Stimulated activated naive B cell treated with anti-CD40 and anti-IgM and Interleukin-4, amounts not matched to agents 10 μg/mL and 1 μg/mL and 100 μg/mL, for 72 hours (primary cell): Measurements from ENCODE around the gene OR4E1.

Experiments
- ATAC-seq, 2 donors: fragments of 150-1000 bp; cut with Tn5 transposase; replicated peaks; 2 replicates each; pipeline ENCODE4 v1.10.0; 2021; ENCODE audit warnings: moderate library complexity in 1 of 2
- DNase-seq: peaks from one replicate; pipeline ENCODE4 v3.0.0; 2021
- H3K27ac Mint-ChIP-seq: one replicate; pipeline ENCODE4 v1.8.0; 2022; ENCODE audit warnings: mild to moderate bottlenecking, mixed read lengths
- H3K27me3 Mint-ChIP-seq, 2 donors: one replicate each; pipeline ENCODE4 v1.8.0; 2022; ENCODE audit warnings: mixed read lengths in 2 of 2
- H3K36me3 Mint-ChIP-seq, 2 donors: one replicate each; pipeline ENCODE4 v1.8.0; 2022; ENCODE audit warnings: mixed read lengths in 2 of 2, mild to moderate bottlenecking in 1 of 2
- H3K4me1 Mint-ChIP-seq, 2 donors: one replicate each; pipeline ENCODE4 v1.8.0; 2022; ENCODE audit warnings: mixed read lengths in 2 of 2, mild to moderate bottlenecking in 1 of 2
- H3K4me3 Mint-ChIP-seq, 2 donors: one replicate each; pipeline ENCODE4 v1.8.0; 2022; ENCODE audit warnings: mild to moderate bottlenecking in 2 of 2, mixed read lengths in 2 of 2, moderate library complexity in 1 of 2
- H3K9me3 Mint-ChIP-seq, 2 donors: one replicate each; pipeline ENCODE4 v1.8.0; 2022; ENCODE audit warnings: mixed read lengths in 2 of 2, mild to moderate bottlenecking in 1 of 2

The OR4E1 gene

DNA sequence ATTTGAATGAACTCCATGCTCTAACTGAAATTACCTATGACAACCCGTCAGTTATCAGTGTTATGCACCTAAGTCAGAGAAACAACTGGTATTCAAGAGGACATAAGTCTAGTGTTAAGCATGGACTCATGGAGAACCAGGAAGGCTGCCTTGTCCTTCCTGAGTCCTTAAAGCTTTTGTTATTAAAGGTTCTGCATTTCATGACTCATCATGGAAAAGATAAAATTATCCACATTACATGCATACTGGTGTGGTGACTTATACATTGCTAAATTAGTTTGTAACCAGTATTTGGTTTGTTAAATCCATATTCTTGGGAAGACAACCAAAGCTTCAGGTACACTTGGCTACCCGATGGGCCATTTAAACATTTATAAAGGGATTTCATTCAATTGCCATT, 6.5 kb upstream of the OR4E1 start:
- DNase-seq = no peak
- Mint-ChIP-seq H3K4me3 (no peak overlapping the region), H3K27me3 (peaks cover 16 to 18% of the 10 kb centered on the region in 2 donors), H3K9me3 (peaks cover 0 to 3% of the 10 kb centered on the region in 2 donors), H3K27ac (no peak overlapping the region), H3K4me1 (no peaks in the 10 kb centered on the region), H3K36me3 (no peaks in the 10 kb centered on the region)
- ATAC-seq = no peak

DNA sequence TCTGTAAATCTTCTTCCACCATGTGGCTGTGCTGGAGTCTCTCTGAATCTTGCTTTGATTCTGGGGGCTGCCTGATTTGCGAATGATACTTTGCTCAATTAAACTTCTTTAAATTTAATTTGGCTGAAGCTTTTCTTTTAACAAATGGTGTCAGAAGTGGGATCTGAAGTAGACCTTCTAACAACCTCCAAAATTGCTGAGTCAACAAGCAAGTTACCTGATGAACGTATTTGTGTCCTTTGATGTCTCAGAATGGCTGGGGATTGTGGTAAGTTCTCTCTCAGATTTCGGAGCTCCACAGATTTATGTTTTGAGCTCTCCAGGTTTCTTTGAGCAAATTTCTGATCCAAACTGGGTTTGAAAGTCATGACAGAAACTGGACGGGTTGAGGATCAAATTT, 1.9 kb upstream of the OR4E1 start:
- DNase-seq = no peak
- Mint-ChIP-seq H3K4me3 (no peak overlapping the region), H3K27me3 (peaks cover 9 to 16% of the 10 kb centered on the region in 2 donors), H3K9me3 (peaks cover 0 to 5% of the 10 kb centered on the region in 2 donors), H3K4me1 (no peaks in the 10 kb centered on the region), H3K36me3 (no peaks in the 10 kb centered on the region), H3K27ac (no peak overlapping the region)
- no peak for ATAC-seq

DNA sequence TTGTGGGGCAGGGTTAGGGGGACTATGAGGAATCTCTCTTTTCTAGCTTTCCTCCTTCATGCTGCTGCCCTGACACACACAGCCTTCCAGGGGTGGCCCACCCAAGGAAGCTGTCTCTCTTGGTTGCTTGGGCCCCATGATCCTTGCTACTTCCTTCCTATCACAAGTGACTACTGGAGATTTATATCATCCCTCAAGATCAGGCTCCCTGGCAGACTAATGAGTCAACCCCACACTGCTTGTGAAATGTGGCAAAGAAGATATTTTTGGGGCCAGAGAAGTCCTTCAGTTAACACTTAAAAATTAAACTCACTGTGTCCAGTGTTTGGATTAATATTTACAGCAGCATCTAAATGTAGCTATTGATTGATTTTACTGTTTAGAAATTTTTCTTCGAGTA, 1.5 kb downstream of the OR4E1 start:
- no peaks in the 10 kb centered on the region for H3K4me1 Mint-ChIP-seq
- ATAC-seq = no peak
- peaks cover 8 to 15% of the 10 kb centered on the region in 2 donors for H3K27me3 Mint-ChIP-seq
- no peak for DNase-seq
- H3K9me3 Mint-ChIP-seq = peaks cover 0 to 2% of the 10 kb centered on the region in 2 donors
- H3K36me3 Mint-ChIP-seq = no peaks in the 10 kb centered on the region
- H3K27ac Mint-ChIP-seq = no peak overlapping the region
- no peak overlapping the region for H3K4me3 Mint-ChIP-seq

DNA sequence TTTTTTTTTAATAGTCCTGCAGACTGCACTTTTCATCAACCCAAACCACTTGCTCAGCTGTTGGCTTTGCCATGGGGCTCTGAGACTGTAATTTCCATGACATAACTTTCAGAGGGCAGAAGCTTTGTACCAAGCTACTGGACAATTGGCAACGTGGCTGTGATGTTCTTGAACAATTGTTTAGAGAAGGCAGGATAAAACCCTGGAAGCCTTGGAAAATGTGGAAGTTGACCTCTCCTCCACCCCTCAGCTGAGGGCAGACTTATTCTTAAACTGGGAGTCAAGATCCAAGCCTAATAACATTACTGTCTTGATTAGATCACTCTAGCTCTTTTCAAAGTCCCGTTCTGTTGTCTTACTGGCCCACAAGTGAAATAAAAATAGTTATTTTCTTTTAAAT, 2.2 kb downstream of the OR4E1 start:
- H3K4me1 Mint-ChIP-seq = no peaks in the 10 kb centered on the region
- no peak overlapping the region for H3K27ac Mint-ChIP-seq
- ATAC-seq = no peak
- H3K36me3 Mint-ChIP-seq = no peaks in the 10 kb centered on the region
- no peak for DNase-seq
- H3K27me3 Mint-ChIP-seq = peaks cover 8 to 15% of the 10 kb centered on the region in 2 donors
- peaks cover 0 to 2% of the 10 kb centered on the region in 2 donors for H3K9me3 Mint-ChIP-seq
- no peak overlapping the region for H3K4me3 Mint-ChIP-seq

DNA sequence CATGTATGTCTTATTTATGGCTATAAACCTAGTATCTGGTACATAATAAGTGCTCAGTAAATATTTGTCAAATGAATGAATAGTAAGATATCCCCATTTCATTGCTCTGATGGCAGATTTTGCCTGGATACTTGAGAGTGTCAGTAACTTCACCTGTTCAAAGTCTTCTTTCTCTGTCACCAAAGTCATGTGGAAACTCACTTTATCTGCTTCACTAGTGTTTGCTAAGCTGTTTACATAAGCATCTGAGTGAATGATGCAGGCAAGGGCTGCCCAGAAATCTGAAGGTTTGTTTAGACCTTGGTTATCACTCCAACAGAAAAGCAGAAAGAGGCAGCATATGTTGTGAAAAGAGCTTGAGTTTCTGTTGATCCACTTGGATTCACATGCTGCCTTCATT, 4.3 kb downstream of the OR4E1 start:
- ATAC-seq (no peak), DNase-seq (no peak)
- Mint-ChIP-seq H3K4me1 (no peaks in the 10 kb centered on the region), H3K27ac (no peak overlapping the region), H3K4me3 (no peak overlapping the region), H3K27me3 (peaks cover 16 to 27% of the 10 kb centered on the region in 2 donors), H3K9me3 (peaks cover 2 to 3% of the 10 kb centered on the region in 2 donors), H3K36me3 (no peaks in the 10 kb centered on the region)

DNA sequence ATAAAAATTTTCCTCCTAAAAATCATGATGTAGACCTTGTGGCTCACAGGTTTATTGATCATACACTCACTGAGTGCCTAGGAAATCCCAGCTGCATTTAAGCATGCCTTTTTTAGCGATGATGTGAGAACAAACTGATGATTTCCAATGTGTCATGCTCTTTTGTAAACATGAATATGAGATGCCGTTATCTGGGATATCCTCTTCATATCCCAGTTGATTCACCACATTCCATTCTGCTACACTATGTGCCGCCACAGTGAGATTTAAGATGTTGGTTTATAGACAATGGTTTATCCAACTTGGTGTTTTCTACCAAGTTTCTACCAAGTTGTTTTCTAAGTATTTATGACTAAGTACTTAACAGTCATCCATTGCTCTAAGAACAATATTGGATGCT, 5.2 kb downstream of the OR4E1 start:
- Mint-ChIP-seq H3K36me3 (no peaks in the 10 kb centered on the region), H3K27ac (no peak overlapping the region), H3K27me3 (peaks cover 19 to 30% of the 10 kb centered on the region in 2 donors), H3K9me3 (peaks cover 4 to 5% of the 10 kb centered on the region in 2 donors), H3K4me1 (no peaks in the 10 kb centered on the region), H3K4me3 (no peak overlapping the region)
- DNase-seq (no peak), ATAC-seq (no peak)

DNA sequence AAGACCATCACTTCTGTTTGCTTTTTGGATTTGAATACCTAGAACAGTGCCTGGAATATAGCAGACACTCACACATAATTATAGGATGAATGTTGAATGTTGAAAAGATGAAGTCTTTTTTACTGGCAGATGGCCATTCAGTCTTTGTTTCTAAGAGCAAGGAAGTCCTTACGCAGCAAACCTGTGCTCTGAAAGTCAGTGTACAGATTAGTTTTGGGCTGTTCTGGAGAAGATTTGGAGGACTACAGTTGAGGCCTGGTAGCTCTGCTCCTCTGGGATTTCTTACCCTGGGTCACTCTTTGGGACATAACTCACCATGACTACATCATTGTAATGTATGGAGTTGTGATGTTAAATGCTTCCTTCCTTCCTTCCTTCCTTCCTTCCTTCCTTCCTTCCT, 16.6 kb downstream of the OR4E1 start:
- H3K36me3 Mint-ChIP-seq = no peaks in the 10 kb centered on the region
- no peak overlapping the region for H3K4me3 Mint-ChIP-seq
- DNase-seq (no peak), ATAC-seq (no peak)
- H3K27me3 Mint-ChIP-seq = peaks cover 16% of the 10 kb centered on the region in 2 donors
- H3K27ac Mint-ChIP-seq = no peak overlapping the region
- H3K4me1 Mint-ChIP-seq = no peaks in the 10 kb centered on the region
- no peaks in the 10 kb centered on the region for H3K9me3 Mint-ChIP-seq

DNA sequence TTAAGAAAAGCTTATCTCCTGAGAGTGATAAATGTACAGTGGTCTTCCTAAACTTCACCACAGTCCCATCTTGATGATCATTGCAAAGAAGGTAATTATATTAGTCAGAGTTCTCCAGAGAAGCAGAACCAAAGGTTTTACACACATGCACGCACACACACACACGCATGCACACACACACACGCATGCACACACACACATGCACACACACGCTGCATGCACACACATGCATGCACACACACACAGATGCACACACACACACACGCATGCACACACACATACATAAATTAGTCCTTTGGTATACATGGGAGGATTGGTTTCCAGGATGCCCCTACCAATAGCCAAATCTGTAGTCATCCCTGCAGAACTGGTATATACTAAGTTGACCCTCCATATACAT, 19.4 kb downstream of the OR4E1 start:
- no peaks in the 10 kb centered on the region for H3K4me1 Mint-ChIP-seq
- H3K9me3 Mint-ChIP-seq = no peaks in the 10 kb centered on the region
- H3K27me3 Mint-ChIP-seq = peaks cover 18 to 21% of the 10 kb centered on the region in 2 donors
- no peak for ATAC-seq
- DNase-seq = no peak
- no peaks in the 10 kb centered on the region for H3K36me3 Mint-ChIP-seq
- H3K4me3 Mint-ChIP-seq = no peak overlapping the region
- H3K27ac Mint-ChIP-seq = no peak overlapping the region

DNA sequence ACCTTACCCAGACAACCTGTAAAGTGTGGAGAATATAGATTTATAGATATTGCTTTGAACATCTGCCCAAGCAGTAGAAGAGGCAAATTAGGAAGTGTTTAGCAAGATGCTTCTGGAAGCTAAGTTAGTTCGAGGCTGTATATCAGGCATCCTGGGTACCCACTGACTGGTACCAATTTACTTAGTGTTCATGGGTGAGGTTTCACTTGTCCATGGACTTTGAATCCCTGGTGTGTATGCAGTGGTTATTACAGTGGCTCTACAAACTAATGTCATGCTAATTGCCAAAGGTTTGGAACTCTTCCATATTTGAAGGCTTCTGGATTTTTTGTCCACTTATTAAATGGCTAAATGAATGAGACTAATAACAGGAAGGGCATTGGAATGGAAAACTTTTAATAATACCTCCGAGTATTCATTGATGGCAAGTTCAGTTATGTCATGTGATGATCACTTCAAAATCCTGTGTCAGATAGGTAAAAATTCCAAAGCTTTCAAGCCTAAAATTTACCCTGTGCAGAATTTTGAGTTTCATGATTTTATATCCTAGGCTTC, 20.2 kb downstream of the OR4E1 start, which contains the start of gene OR4E2:
OR4E2 (plus strand) TSS at position 505 of the 555 bp plus-strand sequence. CDS start 11,248 bp downstream, outside the sequence.
- Mint-ChIP-seq H3K4me3 (no peak within 1 kb of the TSS), H3K4me1 (no peaks in the 10 kb centered on the region), H3K36me3 (no peaks in the 10 kb centered on the region), H3K9me3 (no peaks in the 10 kb centered on the region), H3K27me3 (peaks cover 16 to 19% of the 10 kb centered on the region in 2 donors), H3K27ac (no peak within 1 kb of the TSS)
- no peak for DNase-seq
- no peak for ATAC-seq

DNA sequence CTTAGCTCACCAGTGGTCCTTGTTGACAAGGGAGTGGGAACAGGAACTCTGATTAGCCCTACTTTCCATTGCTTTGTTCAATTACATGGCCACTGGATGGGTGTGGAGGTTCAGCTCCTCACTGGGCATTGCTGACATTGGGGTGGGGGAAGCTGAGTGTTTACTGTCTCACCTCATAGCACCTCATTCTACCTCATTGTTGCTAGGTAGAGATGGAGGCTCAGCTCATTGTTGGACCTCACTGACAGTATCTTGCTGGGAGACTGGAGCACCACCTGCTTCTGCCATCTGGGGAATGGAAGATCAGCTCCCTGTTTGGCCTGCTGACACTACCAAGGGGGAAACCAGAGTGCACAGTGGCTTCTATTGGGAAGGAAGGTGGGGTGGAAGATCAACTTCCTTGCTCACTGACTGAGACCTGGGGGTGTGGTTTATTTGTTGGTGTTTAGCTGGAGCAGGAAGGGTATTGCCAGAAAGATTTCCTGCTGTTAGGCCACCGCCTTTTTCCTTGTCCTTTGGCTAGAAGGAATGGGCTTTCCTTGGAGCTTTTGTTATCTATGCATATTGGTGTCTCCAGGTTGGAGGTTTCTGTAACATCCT, 21.3 kb downstream of the OR4E1 start:
- H3K27ac Mint-ChIP-seq = no peak overlapping the region
- H3K36me3 Mint-ChIP-seq = no peaks in the 10 kb centered on the region
- ATAC-seq (no peak), DNase-seq (no peak)
- no peak overlapping the region for H3K4me3 Mint-ChIP-seq
- no peaks in the 10 kb centered on the region for H3K4me1 Mint-ChIP-seq
- H3K9me3 Mint-ChIP-seq = no peaks in the 10 kb centered on the region
- peaks cover 14 to 16% of the 10 kb centered on the region in 2 donors for H3K27me3 Mint-ChIP-seq

DNA sequence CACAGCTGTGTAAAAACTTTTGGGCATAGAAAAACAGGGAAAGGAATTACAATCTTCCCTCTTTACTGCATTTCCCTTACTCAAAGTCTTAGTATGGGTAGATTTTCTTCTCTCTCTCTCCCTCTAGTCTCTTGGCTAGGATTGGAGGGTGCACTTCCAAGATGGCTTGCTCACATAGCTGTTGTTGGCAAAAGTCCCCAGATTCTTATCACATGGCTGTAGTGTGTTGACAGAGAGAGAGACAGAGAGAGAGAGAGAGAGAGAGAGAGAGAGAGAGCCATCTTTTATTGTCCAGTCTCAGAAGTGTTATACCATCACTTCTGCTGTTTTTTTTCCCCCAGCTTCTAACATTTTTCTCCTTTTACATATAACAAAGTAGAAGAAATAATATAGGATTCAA, 26.2 kb downstream of the OR4E1 start:
- H3K27ac Mint-ChIP-seq = no peak overlapping the region
- H3K27me3 Mint-ChIP-seq = peaks cover 13 to 16% of the 10 kb centered on the region in 2 donors
- DNase-seq (no peak), ATAC-seq (no peak)
- H3K4me3 Mint-ChIP-seq = no peak overlapping the region
- no peaks in the 10 kb centered on the region for H3K4me1 Mint-ChIP-seq
- no peaks in the 10 kb centered on the region for H3K9me3 Mint-ChIP-seq
- H3K36me3 Mint-ChIP-seq = no peaks in the 10 kb centered on the region

DNA sequence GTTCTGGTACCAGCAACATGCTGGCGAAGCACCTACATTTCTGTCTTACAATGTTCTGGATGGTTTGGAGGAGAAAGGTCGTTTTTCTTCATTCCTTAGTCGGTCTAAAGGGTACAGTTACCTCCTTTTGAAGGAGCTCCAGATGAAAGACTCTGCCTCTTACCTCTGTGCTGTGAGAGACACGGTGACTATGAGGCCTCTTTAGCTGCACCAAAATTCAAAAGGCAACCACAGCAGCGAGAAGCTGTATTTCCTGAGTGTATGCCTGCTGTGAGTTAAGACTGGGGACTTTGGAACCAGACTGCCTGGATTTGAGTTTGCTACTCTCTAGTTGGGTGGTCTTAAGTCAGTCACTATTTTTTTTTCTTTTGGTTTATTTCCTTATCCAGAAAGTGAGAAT, 30.2 kb downstream of the OR4E1 start:
- Mint-ChIP-seq H3K4me1 (no peaks in the 10 kb centered on the region), H3K36me3 (no peaks in the 10 kb centered on the region), H3K9me3 (no peaks in the 10 kb centered on the region), H3K27me3 (peaks cover 0 to 6% of the 10 kb centered on the region in 2 donors), H3K4me3 (no peak overlapping the region), H3K27ac (no peak overlapping the region)
- ATAC-seq (no peak), DNase-seq (no peak)

DNA sequence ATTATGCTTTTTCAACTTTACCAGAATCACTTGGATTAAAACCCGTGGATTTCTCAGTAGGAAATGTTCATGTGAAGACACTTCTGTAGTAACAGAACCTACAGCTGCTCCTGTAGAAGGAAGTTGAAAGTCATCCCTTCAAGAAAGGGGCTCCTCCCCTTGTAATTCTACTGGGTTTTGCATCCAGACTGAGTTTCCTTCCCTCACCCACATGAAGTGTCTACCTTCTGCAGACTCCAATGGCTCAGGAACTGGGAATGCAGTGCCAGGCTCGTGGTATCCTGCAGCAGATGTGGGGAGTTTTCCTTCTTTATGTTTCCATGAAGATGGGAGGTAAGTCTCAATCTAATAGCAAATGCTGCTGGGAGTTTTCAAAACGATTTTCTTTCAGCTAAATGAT, 30.9 kb downstream of the OR4E1 start:
- no peak for ATAC-seq

DNA sequence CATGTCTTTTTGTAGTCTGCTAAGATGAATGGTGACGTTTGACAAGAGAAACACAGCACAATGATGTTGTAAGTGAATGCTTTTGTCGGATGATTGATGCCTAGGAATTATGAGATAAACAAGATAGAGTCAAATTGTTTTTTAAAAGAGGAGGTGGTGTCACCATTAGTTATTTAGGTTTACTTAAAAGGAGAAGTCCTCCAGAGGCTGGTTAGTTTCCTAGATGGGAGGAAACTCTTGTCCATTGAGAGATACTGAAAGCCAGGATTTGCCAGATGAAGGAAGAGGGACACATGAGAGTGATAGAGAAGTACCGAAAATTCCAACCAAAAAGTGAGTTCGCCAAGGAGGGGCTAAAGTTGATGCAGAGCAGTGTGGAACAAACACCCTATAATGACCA, 38.8 kb downstream of the OR4E1 start, which contains the start of gene OR10G2:
OR10G2 (minus strand) TSS at position 101 of the 400 bp plus-strand sequence; CDS start at position 3, 98 bp downstream.
- no peak for ATAC-seq
- H3K9me3 Mint-ChIP-seq = peaks cover 0 to 4% of the 10 kb centered on the region in 2 donors
- H3K36me3 Mint-ChIP-seq = no peaks in the 10 kb centered on the region

More for the DNA sequence above, 30.9 kb downstream of the OR4E1 start:
- no peaks in the 10 kb centered on the region for H3K9me3 Mint-ChIP-seq
- H3K27ac Mint-ChIP-seq = no peak overlapping the region
- H3K4me3 Mint-ChIP-seq = no peak overlapping the region
- no peaks in the 10 kb centered on the region for H3K4me1 Mint-ChIP-seq
- peaks cover 0 to 6% of the 10 kb centered on the region in 2 donors for H3K27me3 Mint-ChIP-seq
- DNase-seq = no peak
- H3K36me3 Mint-ChIP-seq = no peaks in the 10 kb centered on the region

DNA sequence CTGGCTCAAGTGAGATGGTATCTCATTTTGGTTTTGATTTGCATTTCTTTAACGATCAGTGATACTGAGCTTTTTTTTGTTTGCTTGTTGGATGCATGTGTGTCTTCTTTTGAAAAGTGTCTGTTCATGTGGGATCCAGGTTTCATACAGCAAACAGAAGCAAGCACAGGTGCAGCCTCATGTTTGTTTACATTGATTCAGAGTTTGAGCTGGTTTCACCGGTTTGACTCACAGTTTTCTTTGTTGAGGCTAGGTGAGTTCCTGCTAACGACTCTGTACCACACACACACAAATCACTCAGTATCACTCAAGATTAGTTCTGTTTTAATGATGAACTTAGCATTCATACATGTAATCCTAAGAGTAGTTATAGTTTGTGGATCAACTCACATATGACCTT, 42.5 kb downstream of the OR4E1 start:
- DNase-seq (no peak), ATAC-seq (no peak)
- no peak overlapping the region for H3K4me3 Mint-ChIP-seq

More for the DNA sequence above, 38.8 kb downstream of the OR4E1 start, which contains the start of gene OR10G2:
- no peak for DNase-seq
- Mint-ChIP-seq H3K27ac (no peak within 1 kb of the TSS), H3K4me3 (no peak within 1 kb of the TSS), H3K27me3 (no peaks in the 10 kb centered on the region), H3K4me1 (no peaks in the 10 kb centered on the region)

More for the DNA sequence above, 42.5 kb downstream of the OR4E1 start:
- Mint-ChIP-seq H3K9me3 (peaks cover 0 to 5% of the 10 kb centered on the region in 2 donors), H3K36me3 (no peaks in the 10 kb centered on the region), H3K4me1 (no peaks in the 10 kb centered on the region), H3K27me3 (peaks cover 5 to 14% of the 10 kb centered on the region in 2 donors), H3K27ac (no peak overlapping the region)
